K562 (cell line): ENCODE measurements around the gene SLBP. TPM values are rescaled to one million over a fixed set of nuclear protein-coding genes. Genes with fewer than 3 reads are reported as not detected.

ENCODE experiments used
- CREB1 ChIP-seq, 2 experiments: sonication (generic) in 1 of 2; formaldehyde crosslinking in 1 of 2; IDR thresholded peaks; 2 replicates each; pipeline versions ENCODE4 v1.6.1 to v1.8.0; 2012 to 2022; ENCODE audit warnings: inconsistent platforms in 1 of 2, mild to moderate bottlenecking in 1 of 2, missing genetic modification reagents in 1 of 2, moderate library complexity in 1 of 2
- MAZ ChIP-seq, 2 experiments: fragments of 450-650 bp in 1 of 2; sonication (generic) in 1 of 2; formaldehyde crosslinking; IDR thresholded peaks in 1 of 2; conservative IDR thresholded peaks in 1 of 2; 2 replicates each; pipeline versions ENCODE4 v1.4.0 to v1.5.0; 2020; ENCODE audit warnings: mild to moderate bottlenecking in 1 of 2, missing genetic modification reagents in 1 of 2
- PHF8 ChIP-seq: fragments of 200-600 bp; sonication (generic); IDR thresholded peaks from 2 replicates; pipeline ENCODE4 v1.6.1; 2012; ENCODE audit warnings: mixed run types, mild to moderate bottlenecking, inconsistent platforms, low read length, moderate library complexity, borderline replicate concordance
- RB1 ChIP-seq: fragments of 450-650 bp; IDR thresholded peaks from 2 replicates; pipeline ENCODE4 v1.6.1; 2017; ENCODE audit warnings: low read depth, mild to moderate bottlenecking
- RBM14 ChIP-seq: fragments of 200-400 bp; formaldehyde crosslinking; IDR thresholded peaks from 2 replicates; pipeline ENCODE4 v1.6.1; 2018; ENCODE audit warnings: low read depth, mild to moderate bottlenecking, low read length, moderate library complexity, borderline replicate concordance; ENCODE audit not compliant: insufficient read depth
- ZKSCAN1 ChIP-seq: fragments of 150-350 bp; IDR thresholded peaks from 2 replicates; pipeline ENCODE4 v1.6.1; 2016; ENCODE audit warnings: low read depth, low read length
- ZNF75A ChIP-seq: fragments of 450-650 bp; formaldehyde crosslinking; IDR thresholded peaks from 2 replicates; pipeline ENCODE4 v1.4.0; 2020; ENCODE audit warnings: mild to moderate bottlenecking
- polyA plus RNA-seq, 8 experiments: library from polyadenylated mRNA; depleted of rRNA in 4 of 8; stranded (reverse) in 5 of 8; unstranded in 3 of 8; fragments of >200 nt; fragmentation: Nextera tagmentation in 2 of 8; fragmentation: Illumina TruSeq in 1 of 8; extraction: Ambion mirVana in 2 of 8; extraction: Trizol in 1 of 8; gene quantifications; 2 replicates each; pipeline versions ENCODE4 v1.2.1 to v1.2.3, GENCODE V29; 2011 to 2014; ENCODE audit warnings: inconsistent platforms in 1 of 8, missing spikeins in 1 of 8
- total RNA-seq, 7 experiments: library from RNA; depleted of rRNA in 6 of 7; stranded (reverse); fragments of >200 nt in 6 of 7; fragmentation: Illumina TruSeq in 2 of 7; extraction: Trizol in 2 of 7; gene quantifications; 2 replicates each; pipeline versions ENCODE4 v1.2.1 to v1.2.3, GENCODE V29; 2011 to 2021; ENCODE audit warnings: low replicate concordance in 1 of 7
- TF ChIP-seq, protein P1 (sequence below): sonication (generic); formaldehyde crosslinking; IDR thresholded peaks from 2 replicates; pipeline ENCODE4 v1.8.1; 2023; ENCODE audit warnings: mild to moderate bottlenecking, missing genetic modification reagents
- TF ChIP-seq, protein P2 (sequence below): fragments of 450-650 bp; formaldehyde crosslinking; IDR thresholded peaks from 2 replicates; pipeline ENCODE4 v1.4.0; 2020; ENCODE audit warnings: mild to moderate bottlenecking, moderate library complexity
- TF ChIP-seq, protein P3 (sequence below): fragments of 450-650 bp; IDR thresholded peaks from 2 replicates; pipeline ENCODE4 v1.6.1; 2018; ENCODE audit not compliant: partially characterized antibody
- TF ChIP-seq, protein P4 (sequence below): fragments of 450-650 bp; IDR thresholded peaks from 2 replicates; pipeline ENCODE4 v1.6.1; 2017; ENCODE audit warnings: antibody characterized with exemption, mild to moderate bottlenecking
- TF ChIP-seq, protein P5 (sequence below): sonication (generic); formaldehyde crosslinking; IDR thresholded peaks from 2 replicates; pipeline ENCODE4 v1.8.1; 2022; ENCODE audit warnings: missing genetic modification reagents

SLBP gene
- total and polyA plus RNA-seq, 9 of the 15 experiments (the other 6 are each of a cell fraction or from before 2014, with no cell fraction given) = 49.4 to 221 (median 162) TPM

DNA sequence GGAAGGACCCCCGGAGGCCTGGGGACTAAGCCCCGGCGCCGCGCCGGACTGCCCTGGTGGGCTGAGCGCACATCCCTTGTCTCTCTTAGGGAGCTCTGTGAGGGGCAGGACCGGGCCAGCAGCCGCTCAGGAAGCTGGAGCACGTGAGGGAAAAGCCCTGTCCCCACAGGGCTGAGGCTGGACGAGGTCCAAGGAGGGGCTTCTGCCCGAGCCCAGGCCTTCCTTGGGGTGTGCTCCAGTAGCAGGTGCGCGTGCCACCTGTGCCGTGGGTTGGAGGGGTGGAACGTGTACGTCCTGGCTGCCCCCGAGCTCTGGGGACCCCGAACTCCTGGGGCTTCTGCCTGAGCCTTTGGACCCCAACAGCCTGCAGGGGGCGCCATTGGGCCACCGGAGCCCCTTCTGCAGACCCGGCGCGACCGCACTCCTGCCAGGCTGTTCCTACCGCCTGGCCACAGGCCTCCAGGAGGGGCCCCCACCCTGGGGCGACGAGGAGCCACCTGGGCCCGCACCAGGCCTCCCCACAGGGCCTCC lies 36.4 kb upstream of the SLBP start (continued):
- TF ChIP-seq, protein P1, sequence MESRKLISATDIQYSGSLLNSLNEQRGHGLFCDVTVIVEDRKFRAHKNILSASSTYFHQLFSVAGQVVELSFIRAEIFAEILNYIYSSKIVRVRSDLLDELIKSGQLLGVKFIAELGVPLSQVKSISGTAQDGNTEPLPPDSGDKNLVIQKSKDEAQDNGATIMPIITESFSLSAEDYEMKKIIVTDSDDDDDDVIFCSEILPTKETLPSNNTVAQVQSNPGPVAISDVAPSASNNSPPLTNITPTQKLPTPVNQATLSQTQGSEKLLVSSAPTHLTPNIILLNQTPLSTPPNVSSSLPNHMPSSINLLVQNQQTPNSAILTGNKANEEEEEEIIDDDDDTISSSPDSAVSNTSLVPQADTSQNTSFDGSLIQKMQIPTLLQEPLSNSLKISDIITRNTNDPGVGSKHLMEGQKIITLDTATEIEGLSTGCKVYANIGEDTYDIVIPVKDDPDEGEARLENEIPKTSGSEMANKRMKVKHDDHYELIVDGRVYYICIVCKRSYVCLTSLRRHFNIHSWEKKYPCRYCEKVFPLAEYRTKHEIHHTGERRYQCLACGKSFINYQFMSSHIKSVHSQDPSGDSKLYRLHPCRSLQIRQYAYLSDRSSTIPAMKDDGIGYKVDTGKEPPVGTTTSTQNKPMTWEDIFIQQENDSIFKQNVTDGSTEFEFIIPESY (CRISPR knock-in tag) = peak; percentile 61; the same call in 1 of the 2 replicates
- TF ChIP-seq, protein P2, sequence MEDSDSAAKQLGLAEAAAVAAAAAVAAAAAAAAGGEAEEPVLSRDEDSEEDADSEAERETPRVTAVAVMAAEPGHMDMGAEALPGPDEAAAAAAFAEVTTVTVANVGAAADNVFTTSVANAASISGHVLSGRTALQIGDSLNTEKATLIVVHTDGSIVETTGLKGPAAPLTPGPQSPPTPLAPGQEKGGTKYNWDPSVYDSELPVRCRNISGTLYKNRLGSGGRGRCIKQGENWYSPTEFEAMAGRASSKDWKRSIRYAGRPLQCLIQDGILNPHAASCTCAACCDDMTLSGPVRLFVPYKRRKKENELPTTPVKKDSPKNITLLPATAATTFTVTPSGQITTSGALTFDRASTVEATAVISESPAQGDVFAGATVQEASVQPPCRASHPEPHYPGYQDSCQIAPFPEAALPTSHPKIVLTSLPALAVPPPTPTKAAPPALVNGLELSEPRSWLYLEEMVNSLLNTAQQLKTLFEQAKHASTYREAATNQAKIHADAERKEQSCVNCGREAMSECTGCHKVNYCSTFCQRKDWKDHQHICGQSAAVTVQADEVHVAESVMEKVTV (CRISPR knock-in tag) = peak; percentile 72
- TF ChIP-seq ZNF75A (CRISPR knock-in tag) (no peak), RBM14 (0 out of 2 replicates have a peak, but pooled peaks have one; percentile 68), MAZ (CRISPR knock-in tag; conservative IDR thresholded peaks at IDR 0.05 in 1 of 2, IDR thresholded peaks at IDR 0.05 in 1 of 2) (peak; percentile 25 to 91; a peak in 2 of 4 replicates), RB1 (peak; percentile 87), ZKSCAN1 (no peak), PHF8 (no peak), CREB1 (IDR thresholded peaks at IDR 0.05) (no peak), CREB1 (CRISPR knock-in tag; IDR thresholded peaks at IDR 0.05) (no peak)
- TF ChIP-seq, protein P3, sequence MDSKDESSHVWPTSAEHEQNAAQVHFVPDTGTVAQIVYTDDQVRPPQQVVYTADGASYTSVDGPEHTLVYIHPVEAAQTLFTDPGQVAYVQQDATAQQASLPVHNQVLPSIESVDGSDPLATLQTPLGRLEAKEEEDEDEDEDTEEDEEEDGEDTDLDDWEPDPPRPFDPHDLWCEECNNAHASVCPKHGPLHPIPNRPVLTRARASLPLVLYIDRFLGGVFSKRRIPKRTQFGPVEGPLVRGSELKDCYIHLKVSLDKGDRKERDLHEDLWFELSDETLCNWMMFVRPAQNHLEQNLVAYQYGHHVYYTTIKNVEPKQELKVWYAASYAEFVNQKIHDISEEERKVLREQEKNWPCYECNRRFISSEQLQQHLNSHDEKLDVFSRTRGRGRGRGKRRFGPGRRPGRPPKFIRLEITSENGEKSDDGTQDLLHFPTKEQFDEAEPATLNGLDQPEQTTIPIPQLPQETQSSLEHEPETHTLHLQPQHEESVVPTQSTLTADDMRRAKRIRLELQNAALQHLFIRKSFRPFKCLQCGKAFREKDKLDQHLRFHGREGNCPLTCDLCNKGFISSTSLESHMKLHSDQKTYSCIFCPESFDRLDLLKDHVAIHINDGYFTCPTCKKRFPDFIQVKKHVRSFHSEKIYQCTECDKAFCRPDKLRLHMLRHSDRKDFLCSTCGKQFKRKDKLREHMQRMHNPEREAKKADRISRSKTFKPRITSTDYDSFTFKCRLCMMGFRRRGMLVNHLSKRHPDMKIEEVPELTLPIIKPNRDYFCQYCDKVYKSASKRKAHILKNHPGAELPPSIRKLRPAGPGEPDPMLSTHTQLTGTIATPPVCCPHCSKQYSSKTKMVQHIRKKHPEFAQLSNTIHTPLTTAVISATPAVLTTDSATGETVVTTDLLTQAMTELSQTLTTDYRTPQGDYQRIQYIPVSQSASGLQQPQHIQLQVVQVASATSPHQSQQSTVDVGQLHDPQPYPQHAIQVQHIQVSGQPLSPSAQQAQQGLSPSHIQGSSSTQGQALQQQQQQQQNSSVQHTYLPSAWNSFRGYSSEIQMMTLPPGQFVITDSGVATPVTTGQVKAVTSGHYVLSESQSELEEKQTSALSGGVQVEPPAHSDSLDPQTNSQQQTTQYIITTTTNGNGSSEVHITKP = no peak
- TF ChIP-seq, protein P4, sequence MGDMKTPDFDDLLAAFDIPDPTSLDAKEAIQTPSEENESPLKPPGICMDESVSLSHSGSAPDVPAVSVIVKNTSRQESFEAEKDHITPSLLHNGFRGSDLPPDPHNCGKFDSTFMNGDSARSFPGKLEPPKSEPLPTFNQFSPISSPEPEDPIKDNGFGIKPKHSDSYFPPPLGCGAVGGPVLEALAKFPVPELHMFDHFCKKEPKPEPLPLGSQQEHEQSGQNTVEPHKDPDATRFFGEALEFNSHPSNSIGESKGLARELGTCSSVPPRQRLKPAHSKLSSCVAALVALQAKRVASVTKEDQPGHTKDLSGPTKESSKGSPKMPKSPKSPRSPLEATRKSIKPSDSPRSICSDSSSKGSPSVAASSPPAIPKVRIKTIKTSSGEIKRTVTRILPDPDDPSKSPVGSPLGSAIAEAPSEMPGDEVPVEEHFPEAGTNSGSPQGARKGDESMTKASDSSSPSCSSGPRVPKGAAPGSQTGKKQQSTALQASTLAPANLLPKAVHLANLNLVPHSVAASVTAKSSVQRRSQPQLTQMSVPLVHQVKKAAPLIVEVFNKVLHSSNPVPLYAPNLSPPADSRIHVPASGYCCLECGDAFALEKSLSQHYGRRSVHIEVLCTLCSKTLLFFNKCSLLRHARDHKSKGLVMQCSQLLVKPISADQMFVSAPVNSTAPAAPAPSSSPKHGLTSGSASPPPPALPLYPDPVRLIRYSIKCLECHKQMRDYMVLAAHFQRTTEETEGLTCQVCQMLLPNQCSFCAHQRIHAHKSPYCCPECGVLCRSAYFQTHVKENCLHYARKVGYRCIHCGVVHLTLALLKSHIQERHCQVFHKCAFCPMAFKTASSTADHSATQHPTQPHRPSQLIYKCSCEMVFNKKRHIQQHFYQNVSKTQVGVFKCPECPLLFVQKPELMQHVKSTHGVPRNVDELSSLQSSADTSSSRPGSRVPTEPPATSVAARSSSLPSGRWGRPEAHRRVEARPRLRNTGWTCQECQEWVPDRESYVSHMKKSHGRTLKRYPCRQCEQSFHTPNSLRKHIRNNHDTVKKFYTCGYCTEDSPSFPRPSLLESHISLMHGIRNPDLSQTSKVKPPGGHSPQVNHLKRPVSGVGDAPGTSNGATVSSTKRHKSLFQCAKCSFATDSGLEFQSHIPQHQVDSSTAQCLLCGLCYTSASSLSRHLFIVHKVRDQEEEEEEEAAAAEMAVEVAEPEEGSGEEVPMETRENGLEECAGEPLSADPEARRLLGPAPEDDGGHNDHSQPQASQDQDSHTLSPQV = no peak
- TF ChIP-seq, protein P5, sequence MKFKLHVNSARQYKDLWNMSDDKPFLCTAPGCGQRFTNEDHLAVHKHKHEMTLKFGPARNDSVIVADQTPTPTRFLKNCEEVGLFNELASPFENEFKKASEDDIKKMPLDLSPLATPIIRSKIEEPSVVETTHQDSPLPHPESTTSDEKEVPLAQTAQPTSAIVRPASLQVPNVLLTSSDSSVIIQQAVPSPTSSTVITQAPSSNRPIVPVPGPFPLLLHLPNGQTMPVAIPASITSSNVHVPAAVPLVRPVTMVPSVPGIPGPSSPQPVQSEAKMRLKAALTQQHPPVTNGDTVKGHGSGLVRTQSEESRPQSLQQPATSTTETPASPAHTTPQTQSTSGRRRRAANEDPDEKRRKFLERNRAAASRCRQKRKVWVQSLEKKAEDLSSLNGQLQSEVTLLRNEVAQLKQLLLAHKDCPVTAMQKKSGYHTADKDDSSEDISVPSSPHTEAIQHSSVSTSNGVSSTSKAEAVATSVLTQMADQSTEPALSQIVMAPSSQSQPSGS (CRISPR knock-in tag) = no peak
